HepG2 (cell line): ENCODE measurements around the gene ADPRH. TPM values are rescaled to one million over a fixed set of nuclear protein-coding genes. Genes with fewer than 3 reads are reported as not detected.

Source experiments
- ATAC-seq: fragments of 200-7000 bp; cut with Tn5 transposase; 3 replicates; pipeline ENCODE4 v1.9.1; 2020; ENCODE audit warnings: mild to moderate bottlenecking, moderate library complexity
- BruUV-seq: library from RNA; stranded (reverse); fragments of 400-500 nt; replicated peaks from 2 replicates; lab custom pipeline; 2021; lab: Mats Ljungman, UMichigan
- CTCF ChIA-PET: fragments of 300-600 bp; formaldehyde crosslinking; extraction: SDS; loops from one replicate; lab custom pipeline; 2021; ENCODE audit warnings: low total read pairs, inconsistent platforms, low intra/inter-chr PET ratio; lab: Yijun Ruan, JAX
- POLR2A ChIA-PET: fragments of 350-600 bp; sonication (Branson Sonifier 250); formaldehyde crosslinking; loops from one replicate; lab custom pipeline; 2020; ENCODE audit warnings: antibody characterized with exemption, inconsistent platforms; lab: Yijun Ruan, JAX
- DNase-seq: peaks from one replicate; pipeline ENCODE4 v3.0.0-alpha.2; 2015; ENCODE audit warnings: low spot score
- FAIRE-seq: peaks from 3 replicates; lab custom pipeline; 2011; peaks lifted over from hg19 to GRCh38; lab: Jason Lieb, UNC
- H2AFZ ChIP-seq: one replicate; pipeline ENCODE4 v1.6.1; 2011; ENCODE audit warnings: low read length, inconsistent platforms
- H3K27ac ChIP-seq: fragments of 300-600 bp; 3 replicates; pipeline ENCODE4 v1.8.0; 2011; ENCODE audit warnings: mixed run types, mild to moderate bottlenecking, mixed read lengths, low read length, inconsistent platforms; ENCODE audit not compliant: insufficient read depth; ENCODE audit errors: extremely low read length
- H3K27me3 ChIP-seq, 2 experiments: fragments of 200-600 bp in 1 of 2; 2 replicates in 1 of 2; 3 replicates in 1 of 2; pipeline versions ENCODE4 v1.6.0 to v1.8.0; 2011; ENCODE audit warnings: low read length in 2 of 2, mild to moderate bottlenecking in 2 of 2, moderate library complexity in 2 of 2, inconsistent platforms in 1 of 2; ENCODE audit not compliant: insufficient read depth in 2 of 2, control insufficient read depth in 1 of 2
- H3K36me3 ChIP-seq, 2 experiments: fragments of 200-600 bp in 1 of 2; replicated peaks in 1 of 2; 2 replicates in 1 of 2; 3 replicates in 1 of 2; pipeline versions ENCODE4 v1.5.1 to v1.8.0; 2011; ENCODE audit warnings: low read length in 2 of 2, inconsistent platforms in 1 of 2; ENCODE audit not compliant: insufficient read depth in 2 of 2, control insufficient read depth in 1 of 2
- H3K4me1 ChIP-seq: 2 replicates; pipeline ENCODE4 v1.5.1; 2012; ENCODE audit warnings: low read length, inconsistent platforms; ENCODE audit not compliant: insufficient read depth
- H3K4me2 ChIP-seq: 2 replicates; pipeline ENCODE4 v1.6.0; 2011; ENCODE audit warnings: low read depth, low read length, inconsistent platforms
- H3K4me3 ChIP-seq, 3 experiments: fragments of 200-600 bp in 1 of 3; sonication (generic), shearing (Covaris generic) in 1 of 3; replicated peaks in 1 of 3; 2 replicates each; pipeline ENCODE4 v1.5.1; 2011 to 2016; ENCODE audit warnings: low read length in 3 of 3, inconsistent platforms in 2 of 3, low read depth in 2 of 3, mild to moderate bottlenecking in 2 of 3, control low read depth in 1 of 3, mixed read lengths in 1 of 3; ENCODE audit not compliant: insufficient read depth in 1 of 3
- H3K79me2 ChIP-seq: one replicate; pipeline ENCODE4 v1.6.1; 2011; ENCODE audit warnings: low read length, inconsistent platforms; ENCODE audit not compliant: insufficient read depth
- H3K9ac ChIP-seq: 2 replicates; pipeline ENCODE4 v1.6.0; 2011; ENCODE audit warnings: mild to moderate bottlenecking, low read depth, low read length, inconsistent platforms; ENCODE audit not compliant: insufficient read depth
- H3K9me3 ChIP-seq: 2 replicates; pipeline ENCODE4 v1.5.1; 2012; ENCODE audit warnings: mild to moderate bottlenecking, low read length
- H4K20me1 ChIP-seq: 2 replicates; pipeline ENCODE4 v1.6.0; 2011; ENCODE audit warnings: inconsistent platforms, mild to moderate bottlenecking, low read length, moderate library complexity; ENCODE audit not compliant: insufficient read depth
- BHLHE40 ChIP-seq: IDR thresholded peaks from 2 replicates; pipeline ENCODE4 v1.6.1; 2011; ENCODE audit warnings: low read length, improper control_type of control experiment
- ERF ChIP-seq: IDR thresholded peaks from 2 replicates; pipeline ENCODE4 v1.6.1; 2018; ENCODE audit warnings: missing biosample characterization, missing genetic modification reagents
- KLF13 ChIP-seq: sonication (generic); formaldehyde crosslinking; IDR thresholded peaks from 2 replicates; pipeline ENCODE4 v1.4.0; 2020; ENCODE audit warnings: mild to moderate bottlenecking, missing genetic modification reagents
- RBAK ChIP-seq: sonication (generic); formaldehyde crosslinking; IDR thresholded peaks from 2 replicates; pipeline ENCODE4 v1.5.1; 2020; ENCODE audit warnings: mild to moderate bottlenecking, missing genetic modification reagents
- SIX1 ChIP-seq: sonication (generic); formaldehyde crosslinking; IDR thresholded peaks from 2 replicates; pipeline ENCODE4 v1.4.0; 2020; ENCODE audit warnings: missing genetic modification reagents, borderline replicate concordance
- TFDP1 ChIP-seq: IDR thresholded peaks from 2 replicates; pipeline ENCODE4 v1.6.1; 2016; ENCODE audit warnings: missing compliant biosample characterization, missing genetic modification reagents, borderline replicate concordance
- ZC3H4 ChIP-seq: sonication (generic); formaldehyde crosslinking; IDR thresholded peaks from 2 replicates; pipeline ENCODE4 v1.4.0; 2020; ENCODE audit warnings: missing genetic modification reagents, borderline replicate concordance
- ZNF550 ChIP-seq: sonication (generic); formaldehyde crosslinking; IDR thresholded peaks from 2 replicates; pipeline ENCODE4 v1.4.0; 2020; ENCODE audit warnings: mild to moderate bottlenecking, missing genetic modification reagents, borderline replicate concordance
- WGBS: methylation state at CpG from one replicate; pipeline ENCODE4 v1.1.6; 2017; ENCODE audit warnings: low lambda C conversion rate; 5-methylcytosine and 5-hydroxymethylcytosine counted together
- in situ Hi-C: cut with HindIII; loops from 2 replicates; pipeline ENCODE4 v1.10.0; 2017; ENCODE audit warnings: low pct_unique_long_range_greater_than_20kb; ENCODE audit not compliant: extremely low pct_ligation_motif_present
- intact Hi-C: fragments of 100-400 bp; cut with micrococcal nuclease; formaldehyde crosslinking; loops from one replicate; pipeline ENCODE4 v1.10.0; 2022; ENCODE audit not compliant: unreplicated experiment
- polyA plus RNA-seq, 8 experiments: library from polyadenylated mRNA; depleted of rRNA in 3 of 8; stranded (reverse) in 7 of 8; unstranded in 1 of 8; fragments of >200 nt; fragmentation: Illumina TruSeq in 4 of 8; extraction: Trizol in 4 of 8; gene quantifications; 2 replicates each; pipeline versions ENCODE4 v1.2.1 to v1.2.3, GENCODE V29; 2011 to 2016; ENCODE audit warnings: low read depth in 4 of 8, missing spikeins in 1 of 8, mixed read lengths in 1 of 8; ENCODE audit not compliant: insufficient read depth in 1 of 8
- total RNA-seq, 5 experiments: library from RNA; depleted of rRNA; stranded (reverse); fragments of >200 nt; fragmentation: Illumina TruSeq; extraction: Trizol; gene quantifications; 2 replicates each; pipeline ENCODE4 v1.2.3, GENCODE V29; 2016; ENCODE audit warnings: low read depth in 1 of 5
- TF ChIP-seq, protein P1 (sequence below): sonication (generic); formaldehyde crosslinking; IDR thresholded peaks from 2 replicates; pipeline ENCODE4 v1.5.0; 2020; ENCODE audit warnings: missing genetic modification reagents, mild to moderate bottlenecking, borderline replicate concordance

Gene ADPRH
- total and polyA plus RNA-seq, 2 of the 13 experiments (the other 11 are each of a cell fraction or from before 2014, with no cell fraction given): 0.01 to 0.15 TPM

DNA sequence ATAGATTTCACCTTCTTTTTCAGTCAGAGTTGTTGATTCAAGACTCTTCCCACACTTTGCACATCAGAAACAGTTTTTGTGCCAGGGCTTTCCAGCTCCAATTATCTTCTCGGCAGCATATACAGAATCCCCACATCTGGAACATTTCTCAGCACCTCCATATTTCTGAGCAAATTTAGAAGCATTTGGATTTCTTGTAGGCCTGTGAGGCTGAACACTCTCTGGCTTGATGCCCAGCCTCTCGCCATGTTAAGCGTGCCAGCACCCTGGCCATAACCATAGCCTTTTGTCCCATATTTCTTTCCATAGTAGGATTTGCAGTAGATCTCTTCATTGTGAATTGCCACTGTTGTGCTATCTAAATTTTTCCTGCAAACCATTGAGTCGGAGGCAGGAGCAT, 48.1 kb upstream of the ADPRH start:
- no peaks in the 10 kb centered on the region for H3K36me3 ChIP-seq
- H3K4me2 ChIP-seq: no peak overlapping the region
- no peak overlapping the region for H3K27ac ChIP-seq
- in situ Hi-C loops: no loop called here
- H3K4me3 ChIP-seq: no peak overlapping the region
- H3K9me3 ChIP-seq: no peaks in the 10 kb centered on the region
- DNase-seq (no peak), ATAC-seq (no peak), FAIRE-seq (no peak)
- 74% methylated on average over 4 of the region's 4 CpGs for WGBS
- no peaks in the 10 kb centered on the region for H3K79me2 ChIP-seq
- TF ChIP-seq ZC3H4: no peak
- TF ChIP-seq, protein P1, sequence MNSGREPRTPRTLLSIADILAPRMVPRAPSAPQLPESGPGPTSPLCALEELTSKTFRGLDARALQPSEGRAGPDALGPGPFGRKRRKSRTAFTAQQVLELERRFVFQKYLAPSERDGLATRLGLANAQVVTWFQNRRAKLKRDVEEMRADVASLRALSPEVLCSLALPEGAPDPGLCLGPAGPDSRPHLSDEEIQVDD (CRISPR knock-in tag): no peak
- TF ChIP-seq ERF (CRISPR knock-in tag): no peak
- TF ChIP-seq RBAK (CRISPR knock-in tag): no peak
- no peak for TF ChIP-seq BHLHE40
- TF ChIP-seq KLF13 (CRISPR knock-in tag): no peak
- TF ChIP-seq SIX1: no peak
- no peak for TF ChIP-seq TFDP1 (CRISPR knock-in tag)
- TF ChIP-seq ZNF550 (CRISPR knock-in tag): no peak
- no peak overlapping the region for H3K9ac ChIP-seq
- intact Hi-C loops: no loop called here
- H3K4me1 ChIP-seq: no peaks in the 10 kb centered on the region
- no peaks in the 10 kb centered on the region for H3K27me3 ChIP-seq
- ChIA-PET CTCF (no interaction called here), POLR2A (no interaction called here)
- H4K20me1 ChIP-seq: no peaks in the 10 kb centered on the region
- no TSS peak for BruUV-seq
- no peak overlapping the region for H2AFZ ChIP-seq
